ENCODE data around the gene CHRNA1. TPM values are rescaled to one million over a fixed set of nuclear protein-coding genes. Genes with fewer than 3 reads are reported as not detected.

Gene CHRNA1
- polyA plus RNA-seq, 1 of the 3 experiments (the other 2 are of a cell fraction), result 0.02 TPM

DNA sequence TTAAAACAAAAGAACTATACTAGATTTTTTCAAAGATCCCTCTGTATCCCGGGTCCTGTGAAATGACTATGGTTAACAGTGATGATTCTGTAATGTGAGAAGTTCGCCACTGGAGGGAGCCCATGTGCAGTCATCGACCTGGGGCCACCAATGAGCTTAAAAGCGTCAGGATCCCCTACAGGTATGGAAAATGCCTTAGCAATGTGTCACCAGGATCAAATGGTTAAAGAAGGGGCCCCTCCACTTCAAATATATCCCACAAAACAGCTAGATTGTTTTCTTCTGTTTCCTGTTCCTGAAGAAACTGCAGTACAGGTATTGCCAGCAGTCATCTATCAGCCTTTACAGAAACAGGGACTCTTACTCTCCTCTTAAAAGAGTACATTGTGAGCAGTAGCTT, 15.3 kb downstream of the CHRNA1 start:
- H3K9ac ChIP-seq, result no peak overlapping the region
- H3K9me3 ChIP-seq, result no peaks in the 10 kb centered on the region
- POLR2A ChIA-PET, result no interaction called here
- H3K4me2 ChIP-seq, result no peak overlapping the region
- no peaks in the 10 kb centered on the region for H3K79me2 ChIP-seq (ENCODE audit: insufficient read depth)
- H3F3A ChIP-seq (replicated peaks; ENCODE audit: insufficient read depth), result no peaks in the 10 kb centered on the region
- no peaks in the 10 kb centered on the region for H3K27me3 ChIP-seq (ENCODE audit: insufficient read depth)
- CTCF ChIA-PET, result interaction anchor here (0.5 to 6.2 kb wide), 47 partner anchors 10 to 534 kb away, joined by 3 to 66 read pairs (median 4); partner anchors contain the start of genes CHN1 and CHRNA1
- H3K4me3 ChIP-seq (ENCODE audit: low read depth in 2 of 2, low read length in 1 of 2), result no peak overlapping the region
- no peaks in the 10 kb centered on the region for H3K9me2 ChIP-seq
- WGBS (ENCODE audit: low lambda C conversion rate), result 0% methylated on average over 4 of the region's 4 CpGs
- TF ChIP-seq TCF12 (IDR thresholded peaks at IDR 0.05) (no peak), RAD21 (IDR thresholded peaks at IDR 0.05; ENCODE audit: low read length) (peak; percentile 87), SMC3 (IDR thresholded peaks at IDR 0.05; ENCODE audit: low read depth, low read length) (peak; percentile 81)
- TF ChIP-seq, protein P1, sequence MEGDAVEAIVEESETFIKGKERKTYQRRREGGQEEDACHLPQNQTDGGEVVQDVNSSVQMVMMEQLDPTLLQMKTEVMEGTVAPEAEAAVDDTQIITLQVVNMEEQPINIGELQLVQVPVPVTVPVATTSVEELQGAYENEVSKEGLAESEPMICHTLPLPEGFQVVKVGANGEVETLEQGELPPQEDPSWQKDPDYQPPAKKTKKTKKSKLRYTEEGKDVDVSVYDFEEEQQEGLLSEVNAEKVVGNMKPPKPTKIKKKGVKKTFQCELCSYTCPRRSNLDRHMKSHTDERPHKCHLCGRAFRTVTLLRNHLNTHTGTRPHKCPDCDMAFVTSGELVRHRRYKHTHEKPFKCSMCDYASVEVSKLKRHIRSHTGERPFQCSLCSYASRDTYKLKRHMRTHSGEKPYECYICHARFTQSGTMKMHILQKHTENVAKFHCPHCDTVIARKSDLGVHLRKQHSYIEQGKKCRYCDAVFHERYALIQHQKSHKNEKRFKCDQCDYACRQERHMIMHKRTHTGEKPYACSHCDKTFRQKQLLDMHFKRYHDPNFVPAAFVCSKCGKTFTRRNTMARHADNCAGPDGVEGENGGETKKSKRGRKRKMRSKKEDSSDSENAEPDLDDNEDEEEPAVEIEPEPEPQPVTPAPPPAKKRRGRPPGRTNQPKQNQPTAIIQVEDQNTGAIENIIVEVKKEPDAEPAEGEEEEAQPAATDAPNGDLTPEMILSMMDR (IDR thresholded peaks at IDR 0.05), result peak; percentile 87
- no peaks in the 10 kb centered on the region for H4K20me1 ChIP-seq (ENCODE audit: insufficient read depth)
- DNase-seq, result peak; percentile 77
- no peaks in the 10 kb centered on the region for H3K4me1 ChIP-seq (ENCODE audit: control insufficient read depth in 1 of 2, insufficient read depth in 2 of 2, low read depth in 1 of 2, low read length in 1 of 2)
- no peak overlapping the region for H3K27ac ChIP-seq (ENCODE audit: low read depth in 2 of 2, low read length in 1 of 2)
- no peaks in the 10 kb centered on the region for H3K36me3 ChIP-seq (replicated peaks in 1 of 2; ENCODE audit: control insufficient read depth in 1 of 2, insufficient read depth in 2 of 2, low read length in 1 of 2)
- no peak overlapping the region for H2AFZ ChIP-seq (ENCODE audit: low read depth)

DNA sequence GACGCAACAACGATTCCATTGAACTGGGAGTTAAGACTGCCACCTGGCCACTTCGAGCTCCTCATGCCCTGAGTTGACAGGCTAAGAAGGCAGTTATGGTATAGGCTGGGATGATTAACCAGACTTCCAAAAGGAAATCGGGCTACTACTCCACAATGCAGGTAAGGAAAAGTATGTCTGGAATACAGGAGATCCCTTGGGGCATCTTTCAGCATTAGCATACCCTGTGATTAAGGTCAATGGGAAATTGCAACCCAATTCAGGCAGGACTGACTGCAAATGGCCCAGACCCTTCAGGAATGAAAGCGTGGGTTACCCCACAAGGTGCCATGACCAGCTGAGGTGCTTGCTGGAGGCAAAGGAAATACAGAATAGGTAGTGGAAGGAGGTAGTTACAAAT, 19.1 kb downstream of the CHRNA1 start:
- H3K9me3 ChIP-seq, result no peaks in the 10 kb centered on the region
- POLR2A ChIA-PET, result no interaction called here
- H3K27ac ChIP-seq (ENCODE audit: low read depth in 2 of 2, low read length in 1 of 2), result no peak overlapping the region
- H3K4me1 ChIP-seq (ENCODE audit: control insufficient read depth in 1 of 2, insufficient read depth in 2 of 2, low read depth in 1 of 2, low read length in 1 of 2), result no peaks in the 10 kb centered on the region
- CTCF ChIA-PET, result interaction anchor here (1.0 to 6.2 kb wide), 6 partner anchors 15 to 260 kb away, joined by 3 to 66 read pairs (median 3); partner anchors contain the start of gene CHN1
- no peaks in the 10 kb centered on the region for H3K27me3 ChIP-seq (ENCODE audit: insufficient read depth)
- no peaks in the 10 kb centered on the region for H3K9me2 ChIP-seq
- TF ChIP-seq NRF1 (IDR thresholded peaks at IDR 0.05; ENCODE audit: low read depth, low read length) (no peak), TEAD4 (IDR thresholded peaks at IDR 0.05; ENCODE audit: borderline replicate concordance, insufficient read depth) (no peak), MXI1 (IDR thresholded peaks at IDR 0.05; ENCODE audit: low read depth, low read length) (no peak), RAD21 (IDR thresholded peaks at IDR 0.05; ENCODE audit: low read length) (no peak), TAF1 (IDR thresholded peaks at IDR 0.05; ENCODE audit: borderline replicate concordance, low read depth, low read length) (no peak), RFX5 (IDR thresholded peaks at IDR 0.05; ENCODE audit: low read length) (no peak), YY1 (IDR thresholded peaks at IDR 0.05; ENCODE audit: low read depth) (no peak), RCOR1 (IDR thresholded peaks at IDR 0.05; ENCODE audit: low read length) (no peak), NFIC (IDR thresholded peaks at IDR 0.05; ENCODE audit: borderline replicate concordance) (no peak), SMC3 (IDR thresholded peaks at IDR 0.05; ENCODE audit: low read depth, low read length) (no peak), EZH2phosphoT487 (IDR thresholded peaks at IDR 0.05; ENCODE audit: borderline replicate concordance, low read depth) (no peak)
- TF ChIP-seq, protein P2, sequence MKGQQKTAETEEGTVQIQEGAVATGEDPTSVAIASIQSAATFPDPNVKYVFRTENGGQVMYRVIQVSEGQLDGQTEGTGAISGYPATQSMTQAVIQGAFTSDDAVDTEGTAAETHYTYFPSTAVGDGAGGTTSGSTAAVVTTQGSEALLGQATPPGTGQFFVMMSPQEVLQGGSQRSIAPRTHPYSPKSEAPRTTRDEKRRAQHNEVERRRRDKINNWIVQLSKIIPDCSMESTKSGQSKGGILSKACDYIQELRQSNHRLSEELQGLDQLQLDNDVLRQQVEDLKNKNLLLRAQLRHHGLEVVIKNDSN (IDR thresholded peaks at IDR 0.05; ENCODE audit: borderline replicate concordance, low read depth), result no peak
- TF ChIP-seq, protein P1 (IDR thresholded peaks at IDR 0.05), result no peak
- H4K20me1 ChIP-seq (ENCODE audit: insufficient read depth), result no peaks in the 10 kb centered on the region
- WGBS (ENCODE audit: low lambda C conversion rate), result 62% methylated on average over 5 of the region's 5 CpGs
- H3K36me3 ChIP-seq (replicated peaks in 1 of 2; ENCODE audit: control insufficient read depth in 1 of 2, insufficient read depth in 2 of 2, low read length in 1 of 2), result no peaks in the 10 kb centered on the region
- H3K4me2 ChIP-seq, result no peak overlapping the region
- no peaks in the 10 kb centered on the region for H3K79me2 ChIP-seq (ENCODE audit: insufficient read depth)
- H3K9ac ChIP-seq, result no peak overlapping the region
- DNase-seq, result no peak
- H2AFZ ChIP-seq (ENCODE audit: low read depth), result no peak overlapping the region
- H3F3A ChIP-seq (replicated peaks; ENCODE audit: insufficient read depth), result no peaks in the 10 kb centered on the region
- H3K4me3 ChIP-seq (ENCODE audit: low read depth in 2 of 2, low read length in 1 of 2), result no peak overlapping the region
